Measurements from ENCODE around the gene SPOP. TPM values are rescaled to one million over a fixed set of nuclear protein-coding genes. Genes with fewer than 3 reads are reported as not detected.

SPOP gene
- total and polyA plus RNA-seq, 9 of the 15 experiments (the other 6 are each of a cell fraction or from before 2014, with no cell fraction given): 34.2 to 65.9 (median 39.7) TPM

DNA sequence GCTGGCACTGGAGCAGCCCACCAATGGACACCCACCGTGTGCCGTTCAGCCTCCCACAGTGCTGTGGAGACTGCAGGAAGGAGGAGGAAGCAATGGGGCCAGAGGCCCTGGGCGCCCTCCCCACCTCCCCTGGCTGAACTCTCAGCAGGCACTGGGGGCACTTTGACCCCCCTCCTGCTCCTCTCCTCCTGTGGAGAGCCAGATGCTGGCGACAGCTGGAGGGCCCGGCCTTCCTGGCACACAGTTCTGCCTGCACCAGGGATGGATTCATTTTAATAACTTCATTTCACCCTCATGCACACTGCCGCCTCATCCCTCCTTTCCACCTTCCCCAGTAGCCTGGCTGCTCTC is 96.3 kb downstream of the SPOP start:
- BruUV-seq (replicated peaks): no TSS peak
- FAIRE-seq (no peak), DNase-seq (ENCODE audit: extremely low read depth in 1 of 4, low spot score in 3 of 4) (no peak), ATAC-seq (no peak)
- Histone ChIP-seq H3K9me3 (replicated peaks; ENCODE audit: control insufficient read depth, insufficient read depth, low read depth, low read length) (no peaks in the 10 kb centered on the region), H3K9me1 (ENCODE audit: control insufficient read depth, insufficient read depth, low read length) (no peaks in the 10 kb centered on the region), H3K4me3 (no peak overlapping the region), H2AFZ (ENCODE audit: low read depth, low read length) (no peak overlapping the region), H3K79me2 (ENCODE audit: control insufficient read depth, insufficient read depth, low read length) (no peaks in the 10 kb centered on the region), H3K27ac (ENCODE audit: extremely low read depth, low read depth, low read length) (no peak overlapping the region), H3K4me2 (ENCODE audit: insufficient read depth, low read length) (no peak overlapping the region), H3K9ac (ENCODE audit: insufficient read depth in 1 of 2, low read depth in 2 of 2, low read length in 2 of 2) (0 out of 4 replicates have a peak overlapping the region, but pooled peaks of 1 of the 2 experiments have one; percentile 19), H3K4me1 (replicated peaks in 1 of 2; ENCODE audit: control insufficient read depth in 2 of 2, insufficient read depth in 2 of 2, low read length in 2 of 2) (peaks cover 8 to 37% of the 10 kb centered on the region in 2 experiments; a peak in 4 of 5 replicates), H4K20me1 (replicated peaks; ENCODE audit: control insufficient read depth, insufficient read depth, low read length) (peaks cover 7% of the 10 kb centered on the region), H3K36me3 (ENCODE audit: control insufficient read depth, insufficient read depth, low read length) (no peaks in the 10 kb centered on the region), H3K27me3 (ENCODE audit: control insufficient read depth in 2 of 2, insufficient read depth in 2 of 2, low read length in 2 of 2) (no peaks in the 10 kb centered on the region; a peak in 1 of 5 replicates)
- ChIA-PET CTCF (ENCODE audit: low intra/inter-chr PET ratio) (no interaction called here), POLR2A (interaction anchor here (0.7 kb wide), 1 partner anchor 278 kb away, joined by 3 read pairs; no protein-coding TSS in a partner anchor)
- WGBS (ENCODE audit: insufficient coverage, low coverage, missing lambda C conversion rate): 19% methylated on average over 6 of the region's 6 CpGs
- intact Hi-C loops (cut with micrococcal nuclease) (no loop called here), in situ Hi-C loops (cut with MboI) (no loop called here)
- TF ChIP-seq, protein P1, sequence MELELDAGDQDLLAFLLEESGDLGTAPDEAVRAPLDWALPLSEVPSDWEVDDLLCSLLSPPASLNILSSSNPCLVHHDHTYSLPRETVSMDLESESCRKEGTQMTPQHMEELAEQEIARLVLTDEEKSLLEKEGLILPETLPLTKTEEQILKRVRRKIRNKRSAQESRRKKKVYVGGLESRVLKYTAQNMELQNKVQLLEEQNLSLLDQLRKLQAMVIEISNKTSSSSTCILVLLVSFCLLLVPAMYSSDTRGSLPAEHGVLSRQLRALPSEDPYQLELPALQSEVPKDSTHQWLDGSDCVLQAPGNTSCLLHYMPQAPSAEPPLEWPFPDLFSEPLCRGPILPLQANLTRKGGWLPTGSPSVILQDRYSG (tag; conservative IDR thresholded peaks at IDR 0.05; ENCODE audit: low read depth): no peak
- TF ChIP-seq PHTF2 (CRISPR knock-in tag; IDR thresholded peaks at IDR 0.05) (no peak), ARID1B (IDR thresholded peaks at IDR 0.05) (no peak), RAD21 (CRISPR knock-in tag; conservative IDR thresholded peaks at IDR 0.05 in 1 of 2, IDR thresholded peaks at IDR 0.05 in 1 of 2) (no peak), MTF1 (CRISPR knock-in tag; IDR thresholded peaks at IDR 0.05; ENCODE audit: borderline replicate concordance) (no peak), NELFE (IDR thresholded peaks at IDR 0.05; ENCODE audit: insufficient read depth, insufficient read length) (no peak), NFRKB (IDR thresholded peaks at IDR 0.05; ENCODE audit: low read depth) (no peak), FOXK1 (CRISPR knock-in tag; IDR thresholded peaks at IDR 0.05; ENCODE audit: borderline replicate concordance) (no peak), RBM17 (IDR thresholded peaks at IDR 0.05; ENCODE audit: borderline replicate concordance, low read depth, low read length) (no peak), ZNF253 (CRISPR knock-in tag; conservative IDR thresholded peaks at IDR 0.05) (no peak)
- TF ChIP-seq, protein P2, sequence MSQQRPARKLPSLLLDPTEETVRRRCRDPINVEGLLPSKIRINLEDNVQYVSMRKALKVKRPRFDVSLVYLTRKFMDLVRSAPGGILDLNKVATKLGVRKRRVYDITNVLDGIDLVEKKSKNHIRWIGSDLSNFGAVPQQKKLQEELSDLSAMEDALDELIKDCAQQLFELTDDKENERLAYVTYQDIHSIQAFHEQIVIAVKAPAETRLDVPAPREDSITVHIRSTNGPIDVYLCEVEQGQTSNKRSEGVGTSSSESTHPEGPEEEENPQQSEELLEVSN (IDR thresholded peaks at IDR 0.05; ENCODE audit: borderline replicate concordance in 1 of 2, extremely low read depth in 1 of 2, insufficient read depth in 1 of 2, insufficient read length in 1 of 2, low read depth in 1 of 2, low read length in 1 of 2, poor library complexity in 1 of 2, severe bottlenecking in 1 of 2): no peak
